HG03521 (cell line): Measurements from ENCODE around the gene CCDC121.
"Not testable (repeated sequence)": the region's sequence is repeated elsewhere in the genome, so short reads cannot be mapped to it uniquely, and the experiment has no call there.

Source experiments
- ATAC-seq: cut with Tn5 transposase; IDR thresholded peaks from one replicate; pipeline ENCODE4 v1.9.1; 2021; ENCODE audit warnings: mild to moderate bottlenecking, moderate library complexity; ENCODE audit not compliant: unreplicated experiment

The CCDC121 gene

GRCh38 chr2:27638037-27638637 is 9.3 kb upstream of the CCDC121 start:
- ATAC-seq, result no peak

- ATAC-seq, result no peak
Measured at GRCh38 chr2:27636766-27637165, 8.0 kb upstream of the CCDC121 start.

GRCh38 chr2:27634291-27634690 is 5.5 kb upstream of the CCDC121 start:
- ATAC-seq, result no peak

DNA sequence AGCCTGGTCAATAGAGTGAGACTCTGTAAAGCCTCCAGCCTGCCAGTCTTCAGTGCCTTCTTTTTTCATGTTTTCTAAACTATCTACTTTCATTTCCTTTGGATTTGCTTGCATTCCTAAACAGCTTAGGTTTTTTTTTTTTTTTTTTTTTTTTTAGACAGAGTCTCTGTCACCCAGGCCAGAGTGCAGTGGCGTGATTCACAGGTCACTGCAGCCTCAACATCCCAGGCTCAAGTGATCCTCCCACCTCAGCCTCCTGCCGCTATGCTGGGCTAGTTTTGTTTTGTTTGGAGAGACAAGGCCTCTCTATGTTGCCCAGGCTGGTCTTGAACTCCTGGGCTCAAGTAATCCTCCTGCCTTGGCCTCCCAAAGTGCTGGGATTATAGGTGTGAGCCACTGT is 1.4 kb upstream of the CCDC121 start:
- not testable (repeated sequence) for ATAC-seq

DNA sequence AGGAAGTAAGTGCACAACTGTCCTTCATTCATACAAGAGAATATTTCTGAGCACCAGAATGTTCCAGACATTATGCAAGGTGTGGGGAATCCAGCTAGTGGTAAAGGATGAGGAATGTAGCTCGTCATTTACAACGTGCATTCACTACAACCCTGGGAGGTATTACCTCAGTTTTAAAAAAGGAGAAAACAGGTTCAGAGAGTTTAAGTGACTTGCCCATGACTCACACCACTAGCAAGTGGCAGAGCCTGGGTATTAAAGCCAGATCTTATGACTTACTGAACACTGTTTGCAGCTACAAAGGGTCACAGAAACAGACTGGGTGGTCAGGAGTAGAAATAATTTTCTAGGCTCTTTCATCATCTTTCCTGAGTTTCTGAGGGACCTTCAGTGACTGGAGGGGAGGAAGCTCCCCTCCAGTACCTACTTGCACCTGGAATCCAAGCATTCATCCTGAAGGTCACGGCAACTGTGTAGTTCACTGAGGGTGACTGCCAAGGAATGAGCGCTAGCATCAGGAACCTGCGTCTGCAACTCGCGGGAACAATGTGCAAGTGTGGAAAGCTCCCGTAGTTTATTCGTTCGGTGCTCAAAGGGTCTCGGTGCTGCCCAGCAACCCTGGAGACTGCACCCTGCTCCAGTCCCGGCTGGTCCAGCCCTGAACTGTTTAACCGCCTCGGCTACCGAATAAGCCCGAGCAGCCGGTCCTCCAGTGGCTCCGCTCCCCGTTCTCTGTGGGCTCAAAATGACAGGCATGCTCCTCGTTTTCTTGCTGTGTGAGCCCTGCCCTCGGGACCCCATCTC is 647 bp downstream of the CCDC121 start:
- ATAC-seq, result peak; percentile 22

DNA sequence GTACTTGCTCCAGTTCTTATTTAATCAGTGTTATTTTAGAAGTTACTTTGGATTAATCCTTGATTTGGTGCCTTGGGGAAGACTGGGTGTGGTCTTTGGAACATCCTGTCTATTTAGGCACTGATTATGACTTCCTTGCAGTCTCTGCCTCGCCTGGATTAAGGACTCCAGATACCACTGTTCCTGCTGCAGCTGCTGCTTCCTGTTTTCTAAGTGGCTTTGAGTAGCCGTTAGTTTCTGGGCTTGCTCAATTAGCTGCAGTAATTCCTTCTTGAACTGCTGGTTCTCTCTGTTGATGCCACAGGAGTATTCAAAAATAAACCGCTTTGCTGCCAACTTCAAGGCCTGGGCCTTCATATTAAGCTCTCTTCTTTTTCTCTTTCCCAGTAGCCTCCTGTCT is 1.9 kb downstream of the CCDC121 start:
- ATAC-seq, result not testable (repeated sequence)

- not testable (repeated sequence) for ATAC-seq
Measured at GRCh38 chr2:27626323-27626722, 2.5 kb downstream of the CCDC121 start.

- no peak for ATAC-seq
Measured at GRCh38 chr2:27624943-27625342, 3.9 kb downstream of the CCDC121 start.

DNA sequence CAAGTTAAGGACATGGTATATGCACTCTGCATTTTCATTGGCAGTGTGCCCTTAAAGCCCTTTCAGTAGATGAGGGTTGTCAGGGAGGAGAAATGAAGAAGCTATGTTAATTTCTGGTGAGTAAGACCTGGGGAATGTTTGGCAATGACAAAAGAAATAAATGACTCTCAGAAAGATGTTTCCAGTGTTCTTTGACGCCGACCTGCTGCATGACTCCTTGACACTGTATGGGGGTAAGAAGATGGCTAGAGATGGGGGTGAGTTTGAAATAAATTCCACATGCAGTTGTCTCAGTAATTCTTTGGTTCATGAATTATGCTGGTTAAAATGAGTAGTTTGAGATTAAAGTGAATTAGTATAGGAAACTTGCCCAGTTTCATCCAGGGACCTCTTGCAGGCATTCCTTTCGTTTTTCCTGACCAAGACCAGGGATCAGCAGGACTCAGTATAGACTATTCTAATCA is 5.9 kb downstream of the CCDC121 start:
- no peak for ATAC-seq

DNA sequence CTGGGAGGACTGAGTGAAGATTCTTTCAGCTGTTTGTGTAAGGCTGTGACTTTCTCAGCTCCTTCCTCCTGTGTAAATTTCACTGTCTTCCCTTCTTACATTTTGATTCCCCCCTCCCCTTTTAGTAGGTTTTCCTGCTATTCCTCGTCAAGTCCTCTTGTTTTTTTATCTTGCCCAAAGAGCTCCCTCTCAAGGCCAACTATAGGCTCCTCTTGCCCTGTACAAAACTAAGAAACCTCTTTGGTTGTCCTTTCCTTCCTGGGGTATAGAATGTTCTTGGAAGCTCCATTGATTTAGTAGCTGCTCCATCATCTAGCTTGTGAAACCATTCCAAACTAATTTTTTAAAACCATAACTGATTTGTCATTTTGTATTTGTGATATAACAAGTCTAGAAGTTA is 7.3 kb downstream of the CCDC121 start:
- ATAC-seq, result no peak

GRCh38 chr2:27615316-27615715 is 13.5 kb downstream of the CCDC121 start:
- no peak for ATAC-seq

- no peak for ATAC-seq
Measured at GRCh38 chr2:27613985-27614384, 14.8 kb downstream of the CCDC121 start.

GRCh38 chr2:27606611-27607010 is 22.2 kb downstream of the CCDC121 start:
- no peak for ATAC-seq

DNA sequence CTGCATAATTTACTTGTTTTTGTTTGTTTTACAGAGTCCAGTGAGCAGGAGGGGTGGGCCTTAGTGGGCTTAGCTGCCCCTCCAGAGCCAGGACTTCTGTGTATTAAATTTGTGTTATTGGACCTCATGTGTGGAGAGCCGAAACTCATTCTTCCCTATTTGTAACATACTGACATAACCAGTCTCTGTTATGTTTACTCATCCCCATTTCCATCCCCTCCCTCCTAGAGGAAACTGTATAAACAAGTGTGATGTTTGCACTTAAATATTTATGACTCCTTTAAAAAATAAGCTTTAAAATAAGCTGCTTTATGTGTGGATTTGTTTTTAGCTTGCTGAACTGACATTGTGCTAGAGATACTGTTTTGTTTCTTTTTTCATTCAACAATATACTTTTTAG is 32.2 kb downstream of the CCDC121 start:
- ATAC-seq, result no peak

GRCh38 chr2:27595412-27595811 is 33.4 kb downstream of the CCDC121 start:
- not testable (repeated sequence) for ATAC-seq

DNA sequence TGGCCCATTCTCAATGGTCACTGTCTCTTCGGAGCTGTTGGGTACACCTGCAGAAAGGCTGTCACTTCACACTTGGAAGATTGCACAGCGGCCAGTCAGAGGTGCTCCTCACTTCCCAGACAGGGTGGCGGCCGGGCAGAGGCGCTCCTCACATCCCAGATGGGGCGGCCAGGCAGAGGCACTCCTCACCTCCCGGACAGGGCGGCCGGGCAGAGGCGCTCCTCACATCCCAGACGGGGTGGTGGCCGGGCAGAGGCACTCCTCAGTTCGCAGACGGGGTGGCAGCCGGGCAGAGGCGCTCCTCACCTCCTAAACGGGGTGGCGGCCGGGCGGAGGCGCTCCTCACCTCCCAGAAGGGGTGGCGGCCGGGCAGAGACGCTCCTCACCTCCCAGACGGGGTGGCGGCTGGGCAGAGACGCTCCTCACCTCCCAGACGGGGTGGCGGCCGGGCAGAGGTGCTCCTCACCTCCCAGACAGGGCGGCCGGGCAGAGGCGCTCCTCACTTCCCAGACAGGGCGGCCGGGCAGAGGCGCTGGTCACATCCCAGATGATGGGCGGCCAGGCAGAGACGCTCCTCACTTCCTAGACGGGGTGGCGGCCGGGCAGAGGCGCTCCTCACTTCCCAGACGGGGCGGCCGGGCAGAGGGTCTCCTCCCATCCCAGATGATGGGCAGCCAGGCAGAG is 34.6 kb downstream of the CCDC121 start:
- ATAC-seq, result not testable (repeated sequence)

- no peak for ATAC-seq
Measured at GRCh38 chr2:27593240-27593639, 35.6 kb downstream of the CCDC121 start.

GRCh38 chr2:27591745-27592144 is 37.1 kb downstream of the CCDC121 start:
- ATAC-seq, result no peak

DNA sequence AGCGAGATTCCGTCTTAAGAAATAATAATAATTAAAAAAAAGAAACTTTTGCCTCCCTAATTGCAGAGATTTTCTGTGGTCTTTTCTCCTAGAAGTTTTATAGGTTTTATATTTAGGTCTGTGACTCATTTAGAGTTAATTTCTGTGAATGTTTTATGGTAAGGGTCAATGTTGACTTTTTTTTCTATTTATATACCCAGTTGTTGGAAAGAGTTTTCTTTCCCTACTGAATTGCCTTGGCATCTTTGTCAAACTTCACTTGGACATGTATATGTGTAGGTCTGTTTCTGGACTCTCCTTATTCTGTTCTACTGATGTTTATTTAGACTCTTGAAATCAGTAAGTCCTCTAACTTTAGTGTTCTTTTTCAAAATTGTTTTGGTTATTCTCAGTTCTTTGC is 40.5 kb downstream of the CCDC121 start:
- no peak for ATAC-seq

DNA sequence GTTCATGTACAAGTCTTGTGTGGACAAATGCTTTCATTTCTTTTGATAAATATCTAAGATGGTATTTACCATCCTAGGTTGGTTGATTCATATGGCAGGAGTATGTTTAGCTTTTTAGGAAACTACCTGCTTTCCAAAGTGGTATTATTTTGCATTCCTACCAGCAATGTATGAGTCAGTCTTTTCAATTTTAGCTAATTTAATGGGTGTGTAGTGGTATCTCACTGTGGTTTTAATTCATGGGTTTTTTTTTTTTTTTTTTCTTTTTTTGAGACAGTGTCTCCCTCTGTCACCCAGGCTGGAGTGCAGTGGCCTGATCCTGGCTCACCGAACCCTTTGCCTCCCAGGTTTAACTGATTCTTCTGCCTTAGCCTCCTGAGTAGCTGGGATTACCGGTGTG is 41.8 kb downstream of the CCDC121 start:
- ATAC-seq, result no peak

- no peak for ATAC-seq
Measured at GRCh38 chr2:27584597-27584996, 44.2 kb downstream of the CCDC121 start.

DNA sequence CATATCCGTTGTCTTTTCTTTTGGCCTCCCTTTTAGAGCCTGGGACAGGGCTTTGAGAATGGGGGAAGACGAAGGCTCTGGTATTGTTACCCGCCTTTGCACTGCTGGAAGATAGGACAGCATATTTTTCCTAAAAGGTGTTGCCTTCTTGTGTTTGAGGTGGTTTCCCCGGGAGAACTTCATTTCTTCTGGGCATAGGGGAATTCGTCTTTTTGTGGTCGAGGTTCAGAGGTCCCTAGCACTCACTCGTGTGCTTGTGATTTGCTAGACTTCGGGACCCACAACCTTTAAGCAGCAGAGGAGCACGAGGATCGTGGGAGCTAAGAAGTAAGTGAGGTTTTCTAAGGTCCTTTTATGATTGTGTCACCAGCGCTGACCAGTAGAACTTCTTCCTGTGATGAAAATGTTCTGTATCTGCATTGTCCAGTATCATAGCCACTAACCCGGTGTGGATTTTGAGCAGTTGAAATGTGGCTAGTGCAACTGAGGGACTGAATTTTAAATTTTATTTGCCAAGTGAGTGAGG is 45.4 kb downstream of the CCDC121 start:
- no peak for ATAC-seq
